HG03378 (cell line): ENCODE data around the gene NPTXR.

ENCODE experiments used
- ATAC-seq: cut with Tn5 transposase; IDR thresholded peaks from one replicate; pipeline ENCODE4 v1.9.1; 2021; ENCODE audit warnings: mild to moderate bottlenecking, moderate library complexity; ENCODE audit not compliant: unreplicated experiment

NPTXR gene

GRCh38 chr22:38843657-38844314 lies at the start of gene NPTXR:
NPTXR (minus strand) TSS chr22:38844028.
- ATAC-seq = no peak

- ATAC-seq = no peak
Measured at GRCh38 chr22:38891256-38891655, 47.4 kb upstream of the NPTXR start.

GRCh38 chr22:38890377-38890776 lies 46.5 kb upstream of the NPTXR start:
- ATAC-seq = no peak

- ATAC-seq = no peak
Measured at GRCh38 chr22:38886333-38886732, 42.5 kb upstream of the NPTXR start.

- no peak for ATAC-seq
Measured at GRCh38 chr22:38882972-38883622, 39.3 kb upstream of the NPTXR start.

- no peak for ATAC-seq
Measured at GRCh38 chr22:38881997-38882879, 38.4 kb upstream of the NPTXR start.

- no peak for ATAC-seq
Measured at GRCh38 chr22:38881464-38881871, 37.6 kb upstream of the NPTXR start.

GRCh38 chr22:38879961-38880360 lies 36.1 kb upstream of the NPTXR start:
- no peak for ATAC-seq

- no peak for ATAC-seq
Measured at GRCh38 chr22:38879108-38879729, 35.4 kb upstream of the NPTXR start.

DNA sequence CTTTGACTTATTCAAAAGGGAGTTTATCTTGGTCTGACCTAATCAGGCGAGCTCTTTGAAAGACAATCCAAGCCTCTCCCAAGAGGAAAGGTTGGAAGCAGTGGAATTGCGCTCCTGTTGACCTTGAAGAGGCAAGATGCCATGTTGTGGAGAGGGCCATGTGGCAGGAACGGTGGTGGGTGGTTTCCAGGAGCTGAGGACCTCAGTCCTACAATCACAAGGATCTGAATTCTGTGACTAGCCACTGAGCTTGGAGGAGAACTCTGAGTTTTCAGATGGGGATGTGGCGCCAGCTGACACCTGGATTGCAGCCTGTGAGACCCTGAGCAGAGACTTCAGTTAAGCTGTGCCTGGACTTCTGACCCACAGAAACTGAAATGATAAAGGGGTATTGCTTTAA lies 34.2 kb upstream of the NPTXR start:
- no peak for ATAC-seq

DNA sequence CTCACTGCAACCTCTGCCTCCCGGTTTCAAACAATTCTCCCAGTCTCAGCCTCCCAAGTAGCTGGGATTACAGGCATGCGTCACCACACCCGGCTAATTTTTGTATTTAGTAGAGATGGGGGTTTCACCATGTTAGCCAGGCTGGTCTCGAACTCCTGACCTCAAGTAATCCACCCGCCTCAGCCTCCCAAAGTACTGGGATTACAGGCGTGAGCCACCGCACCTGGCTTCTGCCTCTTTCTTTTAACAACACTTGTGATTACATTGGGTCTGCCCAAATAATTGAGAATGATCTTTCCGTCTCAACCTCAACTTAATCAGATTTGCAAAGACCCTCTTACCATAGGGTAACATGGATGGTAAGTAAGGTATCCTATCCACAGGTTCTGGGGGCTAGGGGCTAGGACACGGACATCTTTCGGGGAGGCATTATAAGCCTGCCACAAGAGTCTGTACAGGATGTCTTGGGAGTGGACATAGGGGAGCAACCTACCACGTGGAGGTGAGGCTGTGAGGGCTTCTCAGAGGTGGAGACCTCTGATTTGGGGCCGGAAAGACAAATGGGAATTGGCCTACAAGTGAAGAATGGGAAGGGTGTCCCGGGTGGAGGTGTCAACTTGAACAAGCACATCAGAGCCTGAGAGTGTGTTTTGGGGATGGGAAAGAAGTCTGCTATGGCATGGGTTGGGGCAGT lies 30.8 kb upstream of the NPTXR start:
- no peak for ATAC-seq

DNA sequence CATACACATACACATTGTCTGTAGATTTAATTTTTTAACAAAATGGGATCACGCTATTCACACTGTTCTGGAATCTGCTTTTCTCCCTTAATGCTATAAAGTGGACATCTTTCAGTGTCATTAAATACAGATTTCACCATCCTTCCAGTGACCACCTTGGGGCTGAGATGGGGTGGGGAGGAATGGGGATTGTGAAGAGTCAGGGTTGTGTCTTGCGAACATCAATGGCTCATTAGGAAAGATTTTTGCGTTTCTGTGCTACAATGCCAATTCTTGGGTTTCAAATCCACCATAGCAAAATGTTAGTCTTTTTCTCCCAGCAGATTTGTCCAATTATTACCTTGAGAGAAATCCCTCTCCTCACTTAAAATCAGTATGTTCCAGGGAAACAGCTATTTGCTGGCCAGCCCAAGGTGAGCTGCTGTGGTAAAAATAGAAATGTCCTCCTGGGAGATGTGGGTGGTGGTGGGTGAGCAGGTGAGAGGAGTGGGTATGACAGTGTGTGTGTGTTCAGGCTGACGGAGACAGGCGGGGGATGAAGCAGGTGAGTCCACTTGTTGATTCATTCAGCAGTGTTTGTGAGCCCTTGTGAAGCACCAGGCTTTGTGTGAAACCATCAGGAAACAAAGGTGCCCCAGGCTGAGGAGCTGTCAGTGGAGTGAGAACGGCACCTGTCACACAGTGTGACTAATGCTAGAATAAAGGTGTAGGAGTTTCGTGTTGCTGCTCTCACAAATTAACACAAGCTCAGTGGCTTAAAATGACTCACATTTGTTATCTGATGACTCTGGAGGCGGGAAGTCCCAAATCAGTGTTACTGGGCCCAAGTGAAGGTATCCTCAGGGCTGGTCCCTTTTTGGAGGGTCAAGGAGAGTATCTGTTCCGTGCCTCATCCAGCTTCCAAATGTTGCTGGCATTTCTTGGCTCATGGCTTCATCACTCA lies 29.9 kb upstream of the NPTXR start:
- ATAC-seq = no peak

GRCh38 chr22:38872831-38873248 lies 29.0 kb upstream of the NPTXR start:
- ATAC-seq = no peak

DNA sequence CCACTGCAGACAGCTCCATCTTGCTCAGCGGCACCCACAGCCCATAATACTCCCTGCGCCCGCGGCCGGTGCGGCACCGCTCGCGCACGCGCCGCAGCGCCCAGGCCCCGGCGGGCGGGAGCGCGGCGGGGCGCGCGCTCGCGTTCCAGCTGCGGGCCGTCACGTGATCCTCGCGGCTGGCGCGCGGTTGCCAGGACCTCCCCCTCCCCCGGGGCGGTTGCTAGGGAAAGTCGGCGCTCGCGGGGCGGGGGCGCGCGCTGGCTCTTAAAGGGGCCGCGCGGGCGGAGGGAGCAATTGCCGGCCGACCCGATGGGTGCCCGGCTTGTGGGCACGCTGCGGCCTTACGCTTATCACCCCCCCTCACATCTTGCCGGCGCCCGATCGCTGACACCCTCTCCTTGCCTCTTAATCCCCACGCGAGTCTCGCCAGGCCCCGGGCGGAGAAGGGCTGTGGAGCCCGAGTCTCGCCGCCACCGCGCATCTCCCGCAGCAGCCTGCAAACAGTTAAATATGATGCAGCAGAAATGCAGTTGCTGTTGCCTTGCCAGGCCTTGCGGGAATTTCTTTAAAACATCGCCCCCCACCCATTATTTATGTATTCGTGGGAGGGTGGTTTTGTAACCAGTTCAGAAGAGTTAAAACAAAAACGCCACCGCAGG lies 28.5 kb upstream of the NPTXR start, which contains the start of gene CBX6:
Gene CBX6 (minus strand): TSS at position 45 of the 659 bp plus-strand sequence. CDS start 26 bp downstream, at position 19.
- ATAC-seq = no peak

- no peak for ATAC-seq
Measured at GRCh38 chr22:38871360-38872171, 27.7 kb upstream of the NPTXR start.

DNA sequence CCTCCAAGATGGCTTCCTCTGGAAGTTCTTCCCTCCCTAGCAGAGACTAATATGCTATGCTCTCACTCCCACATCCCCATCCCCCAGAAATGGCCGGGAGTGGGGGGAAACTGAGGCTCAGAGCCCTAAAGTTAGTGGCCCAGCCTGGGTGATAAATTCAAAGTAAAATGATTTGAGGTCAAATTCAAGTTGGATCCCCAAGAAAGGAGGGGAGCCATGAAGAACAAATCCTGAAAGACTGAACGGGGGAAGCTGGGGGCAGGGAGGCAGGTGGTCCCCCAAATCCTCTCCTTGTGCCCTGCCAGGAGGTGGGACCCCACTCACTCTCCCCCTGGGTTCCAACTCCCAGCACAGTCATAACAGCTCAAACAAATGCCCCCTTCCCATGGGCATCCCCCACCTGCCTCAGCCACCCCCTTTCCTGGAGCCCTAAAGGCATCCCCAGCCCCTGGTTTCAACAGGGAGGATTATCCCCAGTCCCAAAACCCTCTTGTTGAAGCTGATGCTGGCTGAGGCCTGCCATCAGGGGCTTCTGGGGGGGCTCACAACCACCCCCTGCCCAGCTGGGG lies 27.0 kb upstream of the NPTXR start:
- no peak for ATAC-seq

- no peak for ATAC-seq
Measured at GRCh38 chr22:38870312-38870741, 26.5 kb upstream of the NPTXR start.

- no peak for ATAC-seq
Measured at GRCh38 chr22:38869663-38870062, 25.8 kb upstream of the NPTXR start.
